HepG2 (cell line): ENCODE results near the gene ZNF385B. TPM values are rescaled to one million over a fixed set of nuclear protein-coding genes. Genes with fewer than 3 reads are reported as not detected.

Source experiments
- ATAC-seq: fragments of 200-7000 bp; cut with Tn5 transposase; 3 replicates; pipeline ENCODE4 v1.9.1; 2020; ENCODE audit warnings: mild to moderate bottlenecking, moderate library complexity
- BruUV-seq: library from RNA; stranded (reverse); fragments of 400-500 nt; replicated peaks from 2 replicates; lab custom pipeline; 2021; lab: Mats Ljungman, UMichigan
- CTCF ChIA-PET: fragments of 300-600 bp; formaldehyde crosslinking; extraction: SDS; loops from one replicate; lab custom pipeline; 2021; ENCODE audit warnings: low total read pairs, inconsistent platforms, low intra/inter-chr PET ratio; lab: Yijun Ruan, JAX
- POLR2A ChIA-PET: fragments of 350-600 bp; sonication (Branson Sonifier 250); formaldehyde crosslinking; loops from one replicate; lab custom pipeline; 2020; ENCODE audit warnings: antibody characterized with exemption, inconsistent platforms; lab: Yijun Ruan, JAX
- DNase-seq: peaks from one replicate; pipeline ENCODE4 v3.0.0-alpha.2; 2015; ENCODE audit warnings: low spot score
- FAIRE-seq: peaks from 3 replicates; lab custom pipeline; 2011; peaks lifted over from hg19 to GRCh38; lab: Jason Lieb, UNC
- H2AFZ ChIP-seq: one replicate; pipeline ENCODE4 v1.6.1; 2011; ENCODE audit warnings: low read length, inconsistent platforms
- H3K27ac ChIP-seq: fragments of 300-600 bp; 3 replicates; pipeline ENCODE4 v1.8.0; 2011; ENCODE audit warnings: mixed run types, mild to moderate bottlenecking, mixed read lengths, low read length, inconsistent platforms; ENCODE audit not compliant: insufficient read depth; ENCODE audit errors: extremely low read length
- H3K27me3 ChIP-seq, 2 experiments: fragments of 200-600 bp in 1 of 2; 2 replicates in 1 of 2; 3 replicates in 1 of 2; pipeline versions ENCODE4 v1.6.0 to v1.8.0; 2011; ENCODE audit warnings: low read length in 2 of 2, mild to moderate bottlenecking in 2 of 2, moderate library complexity in 2 of 2, inconsistent platforms in 1 of 2; ENCODE audit not compliant: insufficient read depth in 2 of 2, control insufficient read depth in 1 of 2
- H3K36me3 ChIP-seq, 2 experiments: fragments of 200-600 bp in 1 of 2; replicated peaks in 1 of 2; 2 replicates in 1 of 2; 3 replicates in 1 of 2; pipeline versions ENCODE4 v1.5.1 to v1.8.0; 2011; ENCODE audit warnings: low read length in 2 of 2, inconsistent platforms in 1 of 2; ENCODE audit not compliant: insufficient read depth in 2 of 2, control insufficient read depth in 1 of 2
- H3K4me1 ChIP-seq: 2 replicates; pipeline ENCODE4 v1.5.1; 2012; ENCODE audit warnings: low read length, inconsistent platforms; ENCODE audit not compliant: insufficient read depth
- H3K4me2 ChIP-seq: 2 replicates; pipeline ENCODE4 v1.6.0; 2011; ENCODE audit warnings: low read depth, low read length, inconsistent platforms
- H3K4me3 ChIP-seq, 3 experiments: fragments of 200-600 bp in 1 of 3; sonication (generic), shearing (Covaris generic) in 1 of 3; replicated peaks in 1 of 3; 2 replicates each; pipeline ENCODE4 v1.5.1; 2011 to 2016; ENCODE audit warnings: low read length in 3 of 3, inconsistent platforms in 2 of 3, low read depth in 2 of 3, mild to moderate bottlenecking in 2 of 3, control low read depth in 1 of 3, mixed read lengths in 1 of 3; ENCODE audit not compliant: insufficient read depth in 1 of 3
- H3K79me2 ChIP-seq: one replicate; pipeline ENCODE4 v1.6.1; 2011; ENCODE audit warnings: low read length, inconsistent platforms; ENCODE audit not compliant: insufficient read depth
- H3K9ac ChIP-seq: 2 replicates; pipeline ENCODE4 v1.6.0; 2011; ENCODE audit warnings: mild to moderate bottlenecking, low read depth, low read length, inconsistent platforms; ENCODE audit not compliant: insufficient read depth
- H3K9me3 ChIP-seq: 2 replicates; pipeline ENCODE4 v1.5.1; 2012; ENCODE audit warnings: mild to moderate bottlenecking, low read length
- H4K20me1 ChIP-seq: 2 replicates; pipeline ENCODE4 v1.6.0; 2011; ENCODE audit warnings: inconsistent platforms, mild to moderate bottlenecking, low read length, moderate library complexity; ENCODE audit not compliant: insufficient read depth
- ATF2 ChIP-seq: sonication (generic); formaldehyde crosslinking; IDR thresholded peaks from 2 replicates; pipeline ENCODE4 v1.4.0; 2020; ENCODE audit warnings: missing genetic modification reagents
- HHEX ChIP-seq: IDR thresholded peaks from 2 replicates; pipeline ENCODE4 v1.6.1; 2016; ENCODE audit warnings: control low read depth
- NR2F2 ChIP-seq: IDR thresholded peaks from 2 replicates; pipeline ENCODE4 v1.6.1; 2012; ENCODE audit warnings: low read depth, inconsistent platforms, borderline replicate concordance
- POLR2AphosphoS5 ChIP-seq: IDR thresholded peaks from 2 replicates; pipeline ENCODE4 v1.6.1; 2012; ENCODE audit warnings: low read depth, low read length
- THAP11 ChIP-seq: IDR thresholded peaks from 2 replicates; pipeline ENCODE4 v1.6.1; 2016; ENCODE audit warnings: missing biosample characterization, missing genetic modification reagents
- ZFP90 ChIP-seq: sonication (generic); formaldehyde crosslinking; IDR thresholded peaks from 2 replicates; pipeline ENCODE4 v1.8.0; 2022; ENCODE audit warnings: missing genetic modification reagents, mild to moderate bottlenecking, inconsistent platforms, borderline replicate concordance
- ZNF280B ChIP-seq: sonication (generic); formaldehyde crosslinking; IDR thresholded peaks from 2 replicates; pipeline ENCODE4 v1.5.0; 2020; ENCODE audit warnings: missing genetic modification reagents, mild to moderate bottlenecking, borderline replicate concordance
- ZNF430 ChIP-seq: sonication (generic); formaldehyde crosslinking; IDR thresholded peaks from 2 replicates; pipeline ENCODE4 v1.9.0; 2021; ENCODE audit warnings: mild to moderate bottlenecking, missing genetic modification reagents
- ZNF432 ChIP-seq: sonication (generic); formaldehyde crosslinking; IDR thresholded peaks from 2 replicates; pipeline ENCODE4 v1.5.0; 2020; ENCODE audit warnings: missing genetic modification reagents, mild to moderate bottlenecking, borderline replicate concordance
- ZNF556 ChIP-seq: sonication (generic); formaldehyde crosslinking; IDR thresholded peaks from 2 replicates; pipeline ENCODE4 v1.4.0; 2020; ENCODE audit warnings: mild to moderate bottlenecking, missing genetic modification reagents, borderline replicate concordance
- ZNF672 ChIP-seq: sonication (generic); formaldehyde crosslinking; IDR thresholded peaks from 2 replicates; pipeline ENCODE4 v1.8.1; 2022; ENCODE audit warnings: missing genetic modification reagents
- WGBS: methylation state at CpG from one replicate; pipeline ENCODE4 v1.1.6; 2017; ENCODE audit warnings: low lambda C conversion rate; 5-methylcytosine and 5-hydroxymethylcytosine counted together
- in situ Hi-C: cut with HindIII; loops from 2 replicates; pipeline ENCODE4 v1.10.0; 2017; ENCODE audit warnings: low pct_unique_long_range_greater_than_20kb; ENCODE audit not compliant: extremely low pct_ligation_motif_present
- intact Hi-C: fragments of 100-400 bp; cut with micrococcal nuclease; formaldehyde crosslinking; loops from one replicate; pipeline ENCODE4 v1.10.0; 2022; ENCODE audit not compliant: unreplicated experiment
- polyA plus RNA-seq, 8 experiments: library from polyadenylated mRNA; depleted of rRNA in 3 of 8; stranded (reverse) in 7 of 8; unstranded in 1 of 8; fragments of >200 nt; fragmentation: Illumina TruSeq in 4 of 8; extraction: Trizol in 4 of 8; gene quantifications; 2 replicates each; pipeline versions ENCODE4 v1.2.1 to v1.2.3, GENCODE V29; 2011 to 2016; ENCODE audit warnings: low read depth in 4 of 8, missing spikeins in 1 of 8, mixed read lengths in 1 of 8; ENCODE audit not compliant: insufficient read depth in 1 of 8
- total RNA-seq, 5 experiments: library from RNA; depleted of rRNA; stranded (reverse); fragments of >200 nt; fragmentation: Illumina TruSeq; extraction: Trizol; gene quantifications; 2 replicates each; pipeline ENCODE4 v1.2.3, GENCODE V29; 2016; ENCODE audit warnings: low read depth in 1 of 5

The ZNF385B gene
- total and polyA plus RNA-seq, 2 of the 13 experiments (the other 11 are each of a cell fraction or from before 2014, with no cell fraction given), result 3.3 to 6.7 TPM

GRCh38 chr2:179536185-179536584, 325.2 kb downstream of the ZNF385B start:
- ATAC-seq (no peak), DNase-seq (no peak), FAIRE-seq (no peak)
- Histone ChIP-seq H3K79me2 (no peaks in the 10 kb centered on the region), H3K4me1 (peaks cover 27% of the 10 kb centered on the region), H3K9me3 (peaks cover 8% of the 10 kb centered on the region), H3K4me3 (no peak overlapping the region), H3K27ac (no peak overlapping the region), H2AFZ (no peak overlapping the region), H3K9ac (no peak overlapping the region), H3K4me2 (no peak overlapping the region), H3K27me3 (no peaks in the 10 kb centered on the region), H4K20me1 (no peaks in the 10 kb centered on the region), H3K36me3 (no peaks in the 10 kb centered on the region)
- 97% methylated on average over 1 of the region's 1 CpG for WGBS
- POLR2A ChIA-PET, result no interaction called here
- CTCF ChIA-PET, result no interaction called here
- TF ChIP-seq THAP11, result no peak
- TF ChIP-seq ZNF556 (CRISPR knock-in tag), result no peak
- TF ChIP-seq NR2F2, result no peak
- no peak for TF ChIP-seq ZNF280B (CRISPR knock-in tag)
- no peak for TF ChIP-seq ZFP90
- no peak for TF ChIP-seq POLR2AphosphoS5
- no peak for TF ChIP-seq ZNF432 (CRISPR knock-in tag)
- intact Hi-C loops (no loop called here), in situ Hi-C loops (no loop called here)
- no TSS peak for BruUV-seq

GRCh38 chr2:179533875-179534274, 327.5 kb downstream of the ZNF385B start:
- DNase-seq (no peak), FAIRE-seq (no peak)
- no TSS peak for BruUV-seq

More at GRCh38 chr2:179533875-179534274, 327.5 kb downstream of the ZNF385B start:
- ATAC-seq, result no peak
- no peak overlapping the region for H3K27ac ChIP-seq
- ChIA-PET CTCF (no interaction called here), POLR2A (no interaction called here)
- H3K4me1 ChIP-seq, result peaks cover 22% of the 10 kb centered on the region
- H2AFZ ChIP-seq, result no peak overlapping the region
- no peaks in the 10 kb centered on the region for H4K20me1 ChIP-seq
- H3K36me3 ChIP-seq, result no peaks in the 10 kb centered on the region
- no peak overlapping the region for H3K4me3 ChIP-seq
- no peak overlapping the region for H3K9ac ChIP-seq
- intact Hi-C loops, result no loop called here
- H3K79me2 ChIP-seq, result no peaks in the 10 kb centered on the region
- H3K4me2 ChIP-seq, result no peak overlapping the region
- peaks cover 4% of the 10 kb centered on the region; the same call in 1 of the 2 replicates for H3K9me3 ChIP-seq
- in situ Hi-C loops, result no loop called here
- no peak for TF ChIP-seq ATF2 (CRISPR knock-in tag)
- TF ChIP-seq ZNF430 (CRISPR knock-in tag), result no peak
- TF ChIP-seq ZNF672 (CRISPR knock-in tag), result no peak
- TF ChIP-seq HHEX (CRISPR knock-in tag), result no peak
- H3K27me3 ChIP-seq, result no peaks in the 10 kb centered on the region
- 98% methylated on average over 1 of the region's 1 CpG for WGBS
